ENCODE data around the gene SETMAR.

- no peak for TF ChIP-seq EP300 (IDR thresholded peaks at IDR 0.05)
- no peak for TF ChIP-seq CTCF (IDR thresholded peaks at IDR 0.05)
Observed at GRCh38 chr3:4336850-4337546, 33.8 kb downstream of the SETMAR start.
